ENCODE results near the gene PTRHD1.

DNA sequence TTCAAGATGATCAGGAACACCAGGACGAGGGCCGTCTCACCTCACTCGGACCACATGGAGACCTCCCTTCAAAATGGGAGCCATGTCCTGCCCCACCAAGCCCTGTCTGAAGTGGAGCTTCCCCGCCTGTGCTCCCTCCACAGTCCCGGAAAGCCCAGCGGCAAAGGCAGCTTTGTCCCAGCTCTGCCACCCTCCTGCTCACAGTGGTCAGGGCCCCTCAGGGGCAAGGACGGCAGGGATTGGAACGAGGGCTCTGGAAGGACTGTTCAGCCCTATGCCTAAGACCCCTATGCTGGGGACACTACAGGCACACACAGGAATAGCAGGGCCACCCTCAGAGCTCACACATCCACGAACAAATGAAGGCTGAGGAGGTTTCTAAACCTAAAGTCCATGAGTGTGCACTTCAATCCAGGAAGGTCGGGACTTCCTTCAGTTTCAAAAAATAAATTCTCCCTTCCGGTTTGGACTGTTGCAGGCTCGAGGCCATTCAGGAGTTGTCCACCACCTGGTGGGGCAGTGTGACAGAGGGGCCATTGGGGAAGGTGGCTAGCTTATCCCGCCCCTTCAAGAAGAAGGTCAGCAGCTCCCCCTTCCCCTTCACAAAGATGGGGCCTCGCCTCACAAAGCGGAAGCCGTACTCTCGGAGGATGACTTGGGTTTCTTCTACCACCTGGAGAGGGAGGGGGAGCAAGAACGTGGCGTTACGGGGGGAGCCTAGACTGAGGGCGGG lies 26.4 kb upstream of the PTRHD1 start:
- TF ChIP-seq, protein P1, sequence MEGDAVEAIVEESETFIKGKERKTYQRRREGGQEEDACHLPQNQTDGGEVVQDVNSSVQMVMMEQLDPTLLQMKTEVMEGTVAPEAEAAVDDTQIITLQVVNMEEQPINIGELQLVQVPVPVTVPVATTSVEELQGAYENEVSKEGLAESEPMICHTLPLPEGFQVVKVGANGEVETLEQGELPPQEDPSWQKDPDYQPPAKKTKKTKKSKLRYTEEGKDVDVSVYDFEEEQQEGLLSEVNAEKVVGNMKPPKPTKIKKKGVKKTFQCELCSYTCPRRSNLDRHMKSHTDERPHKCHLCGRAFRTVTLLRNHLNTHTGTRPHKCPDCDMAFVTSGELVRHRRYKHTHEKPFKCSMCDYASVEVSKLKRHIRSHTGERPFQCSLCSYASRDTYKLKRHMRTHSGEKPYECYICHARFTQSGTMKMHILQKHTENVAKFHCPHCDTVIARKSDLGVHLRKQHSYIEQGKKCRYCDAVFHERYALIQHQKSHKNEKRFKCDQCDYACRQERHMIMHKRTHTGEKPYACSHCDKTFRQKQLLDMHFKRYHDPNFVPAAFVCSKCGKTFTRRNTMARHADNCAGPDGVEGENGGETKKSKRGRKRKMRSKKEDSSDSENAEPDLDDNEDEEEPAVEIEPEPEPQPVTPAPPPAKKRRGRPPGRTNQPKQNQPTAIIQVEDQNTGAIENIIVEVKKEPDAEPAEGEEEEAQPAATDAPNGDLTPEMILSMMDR (IDR thresholded peaks at IDR 0.05): no peak
- no peak for TF ChIP-seq EZH2 (IDR thresholded peaks at IDR 0.05)
